Mesenchymal stem cell (in vitro differentiated cells and primary cell): Measurements from ENCODE around the gene LARP1.

ENCODE experiments used
- DNase-seq: peaks from one replicate; pipeline ENCODE4 v3.0.0-alpha.2; 2013
- H2AFZ ChIP-seq: one replicate; pipeline ENCODE4 v1.6.1; 2013; ENCODE audit warnings: low read depth, mild to moderate bottlenecking, control low read depth, inconsistent platforms, low read length, moderate library complexity
- H2AK5ac ChIP-seq: 2 replicates; pipeline ENCODE4 v1.6.1; 2013; ENCODE audit warnings: low read length, moderate library complexity, mild to moderate bottlenecking, inconsistent platforms; ENCODE audit not compliant: severe bottlenecking
- H2BK120ac ChIP-seq: one replicate; pipeline ENCODE4 v1.6.1; 2013; ENCODE audit warnings: low read depth, mild to moderate bottlenecking, inconsistent platforms, low read length, moderate library complexity
- H2BK12ac ChIP-seq, 2 experiments: one replicate each; pipeline ENCODE4 v1.6.1; 2013; ENCODE audit warnings: inconsistent platforms in 2 of 2, low read length in 2 of 2, mild to moderate bottlenecking in 2 of 2, moderate library complexity in 2 of 2, control low read depth in 1 of 2
- H2BK15ac ChIP-seq: one replicate; pipeline ENCODE4 v1.6.1; 2013; ENCODE audit warnings: mild to moderate bottlenecking, low read depth, inconsistent platforms; ENCODE audit not compliant: poor library complexity, severe bottlenecking
- H2BK5ac ChIP-seq: 2 replicates; pipeline ENCODE4 v1.6.1; 2013; ENCODE audit warnings: low read depth, mild to moderate bottlenecking, low read length, control low read depth, inconsistent platforms; ENCODE audit not compliant: poor library complexity, severe bottlenecking
- H3K14ac ChIP-seq, 2 experiments: one replicate each; pipeline ENCODE4 v1.6.1; 2013; ENCODE audit warnings: inconsistent platforms in 2 of 2, low read length in 2 of 2, control low read depth in 1 of 2, mild to moderate bottlenecking in 1 of 2, moderate library complexity in 1 of 2
- H3K18ac ChIP-seq, 2 experiments: one replicate each; pipeline ENCODE4 v1.6.1; 2013; ENCODE audit warnings: inconsistent platforms in 2 of 2, low read length in 2 of 2, control low read depth in 1 of 2, low read depth in 1 of 2, mild to moderate bottlenecking in 1 of 2
- H3K23ac ChIP-seq, 2 experiments: one replicate each; pipeline ENCODE4 v1.6.1; 2013; ENCODE audit warnings: inconsistent platforms in 2 of 2, low read length in 2 of 2, mild to moderate bottlenecking in 2 of 2, moderate library complexity in 2 of 2, control low read depth in 1 of 2
- H3K27ac ChIP-seq: 2 replicates; pipeline ENCODE4 v1.5.1; 2013; ENCODE audit warnings: mild to moderate bottlenecking, moderate library complexity, low read length, control low read depth, inconsistent platforms; ENCODE audit not compliant: poor library complexity, severe bottlenecking
- H3K27me3 ChIP-seq, 2 experiments: 2 replicates each; pipeline versions ENCODE4 v1.6.1 to v1.7.0; 2013; ENCODE audit warnings: low read length in 2 of 2, mild to moderate bottlenecking in 2 of 2, moderate library complexity in 2 of 2, control low read depth in 1 of 2, inconsistent platforms in 1 of 2; ENCODE audit not compliant: control insufficient read depth in 1 of 2, insufficient read depth in 1 of 2
- H3K36me3 ChIP-seq, 2 experiments: 2 replicates each; pipeline versions ENCODE4 v1.6.1 to v1.7.0; 2013; ENCODE audit warnings: low read length in 2 of 2, control low read depth in 1 of 2, inconsistent platforms in 1 of 2, low read depth in 1 of 2, mild to moderate bottlenecking in 1 of 2; ENCODE audit not compliant: insufficient read depth in 2 of 2, control insufficient read depth in 1 of 2
- H3K4ac ChIP-seq, 2 experiments: one replicate each; pipeline ENCODE4 v1.6.1; 2013; ENCODE audit warnings: inconsistent platforms in 2 of 2, low read length in 2 of 2, mild to moderate bottlenecking in 2 of 2, moderate library complexity in 2 of 2, control low read depth in 1 of 2, low read depth in 1 of 2
- H3K4me1 ChIP-seq: 2 replicates; pipeline ENCODE4 v1.6.1; 2013; ENCODE audit warnings: low read depth, low read length, control low read depth; ENCODE audit not compliant: control insufficient read depth, insufficient read depth
- H3K4me2 ChIP-seq: 2 replicates; pipeline ENCODE4 v1.6.1; 2013; ENCODE audit warnings: low read length, mild to moderate bottlenecking, inconsistent platforms; ENCODE audit not compliant: poor library complexity, severe bottlenecking
- H3K4me3 ChIP-seq, 2 experiments: 2 replicates each; pipeline versions ENCODE4 v1.5.1 to v1.7.0; 2013; ENCODE audit warnings: low read length in 2 of 2, mild to moderate bottlenecking in 2 of 2, control low read depth in 1 of 2, low read depth in 1 of 2; ENCODE audit not compliant: insufficient read depth in 1 of 2
- H3K79me1 ChIP-seq: replicated peaks from 2 replicates; pipeline ENCODE4 v1.6.1; 2013; ENCODE audit warnings: mild to moderate bottlenecking, control low read depth, low read length, inconsistent platforms; ENCODE audit not compliant: poor library complexity, severe bottlenecking
- H3K9ac ChIP-seq: 2 replicates; pipeline ENCODE4 v1.7.0; 2013; ENCODE audit warnings: mild to moderate bottlenecking, low read length, moderate library complexity
- H3K9me3 ChIP-seq: 2 replicates; pipeline ENCODE4 v1.7.0; 2013; ENCODE audit warnings: mild to moderate bottlenecking, low read length; ENCODE audit not compliant: control insufficient read depth
- H4K8ac ChIP-seq: one replicate; pipeline ENCODE4 v1.6.1; 2013; ENCODE audit warnings: inconsistent platforms, mild to moderate bottlenecking, low read length, moderate library complexity
- H4K91ac ChIP-seq: one replicate; pipeline ENCODE4 v1.6.1; 2013; ENCODE audit warnings: mild to moderate bottlenecking, low read length, inconsistent platforms
- WGBS: methylation state at CpG from one replicate; pipeline ENCODE4 v1.1.7; 2013; ENCODE audit warnings: mixed read lengths; 5-methylcytosine and 5-hydroxymethylcytosine counted together

Gene LARP1

GRCh38 chr5:154836225-154836624 is 81.0 kb downstream of the LARP1 start:
- no peak overlapping the region for H3K14ac ChIP-seq
- no peaks in the 10 kb centered on the region for H3K27me3 ChIP-seq
- H3K9ac ChIP-seq: no peak overlapping the region
- no peak overlapping the region for H2BK12ac ChIP-seq
- no peak overlapping the region for H3K4ac ChIP-seq
- H2BK5ac ChIP-seq: no peak overlapping the region
- no peak overlapping the region for H3K27ac ChIP-seq
- no peaks in the 10 kb centered on the region for H3K9me3 ChIP-seq
- H3K4me2 ChIP-seq: no peak overlapping the region
- no peak overlapping the region for H4K8ac ChIP-seq
- H3K79me1 ChIP-seq: peaks cover 6% of the 10 kb centered on the region
- H3K4me3 ChIP-seq: no peak overlapping the region
- H2AFZ ChIP-seq: no peak overlapping the region
- H3K18ac ChIP-seq: no peak overlapping the region
- peaks cover 20 to 43% of the 10 kb centered on the region in 2 experiments for H3K36me3 ChIP-seq
- DNase-seq: no peak
- no peak overlapping the region for H2AK5ac ChIP-seq
- WGBS: over 99% methylated on average over 6 of the region's 6 CpGs
- no peak overlapping the region for H4K91ac ChIP-seq
- no peak overlapping the region for H2BK120ac ChIP-seq
- H3K23ac ChIP-seq: no peak overlapping the region
- peak overlapping the region; percentile 74 for H2BK15ac ChIP-seq
- H3K4me1 ChIP-seq: peaks cover 3% of the 10 kb centered on the region

DNA sequence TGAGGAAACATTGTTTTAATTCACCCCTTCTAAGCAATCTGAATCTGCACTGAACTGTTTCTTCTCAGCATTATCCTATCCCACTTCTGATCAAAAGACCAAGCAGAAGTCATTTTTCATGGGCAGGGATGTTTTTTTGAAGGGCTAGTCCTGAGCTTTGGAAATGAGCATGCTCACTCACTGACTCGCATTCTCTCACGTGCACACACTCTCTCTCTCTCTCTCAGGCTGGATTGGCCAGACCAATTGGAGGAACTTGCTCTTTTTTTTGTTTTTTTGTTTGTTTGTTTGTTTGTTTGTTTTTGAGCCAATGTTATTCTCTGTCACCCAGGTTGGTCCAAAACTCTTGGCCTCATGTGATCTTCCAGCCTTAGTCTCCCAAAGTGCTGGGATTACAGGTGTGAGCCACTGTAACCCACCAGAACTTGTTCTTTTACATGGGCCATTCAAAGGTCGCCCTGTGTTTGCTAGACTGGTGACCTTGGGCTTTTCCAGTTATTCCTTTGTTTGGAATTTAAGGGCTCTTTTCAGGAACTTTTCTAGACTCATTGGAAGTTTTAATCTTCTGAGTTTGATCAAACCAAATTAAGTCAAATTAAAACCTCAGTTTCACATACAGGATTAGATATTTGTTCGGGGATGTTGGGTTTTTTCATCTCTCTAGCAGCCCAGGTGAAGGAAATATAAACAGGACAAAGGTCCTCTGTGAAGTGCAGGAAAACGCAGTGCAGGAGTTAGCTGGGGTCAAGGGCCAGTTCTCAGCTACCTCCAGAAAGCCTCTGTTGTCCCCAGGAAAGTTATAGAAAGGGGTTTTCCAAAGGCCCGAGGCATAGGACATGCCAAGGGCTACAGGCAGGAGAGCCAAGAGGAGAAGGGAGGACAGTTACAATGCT is 82.1 kb downstream of the LARP1 start:
- H3K18ac ChIP-seq: no peak overlapping the region

GRCh38 chr5:154840435-154841272 is 85.5 kb downstream of the LARP1 start:
- H2BK15ac ChIP-seq: no peak overlapping the region
- no peak for DNase-seq
- 77% methylated on average over 6 of the region's 6 CpGs for WGBS
- H2AK5ac ChIP-seq: no peak overlapping the region
- no peak overlapping the region for H3K18ac ChIP-seq
- H3K79me1 ChIP-seq: peaks cover 8% of the 10 kb centered on the region
- H2BK120ac ChIP-seq: no peak overlapping the region
- no peak overlapping the region for H3K23ac ChIP-seq
- no peak overlapping the region for H3K14ac ChIP-seq
- H2BK12ac ChIP-seq: no peak overlapping the region
- no peak overlapping the region for H3K27ac ChIP-seq
- H3K27me3 ChIP-seq: no peaks in the 10 kb centered on the region
- H4K8ac ChIP-seq: no peak overlapping the region
- H3K9ac ChIP-seq: no peak overlapping the region
- H4K91ac ChIP-seq: no peak overlapping the region
- no peak overlapping the region for H2BK5ac ChIP-seq
- peaks cover 13 to 44% of the 10 kb centered on the region in 2 experiments for H3K36me3 ChIP-seq
- H3K4ac ChIP-seq: no peak overlapping the region
- no peak overlapping the region for H3K4me3 ChIP-seq
- H2AFZ ChIP-seq: no peak overlapping the region
- H3K9me3 ChIP-seq: no peaks in the 10 kb centered on the region
- no peak overlapping the region for H3K4me2 ChIP-seq
- no peaks in the 10 kb centered on the region for H3K4me1 ChIP-seq

More for the DNA sequence above, 82.1 kb downstream of the LARP1 start:
- no peak for DNase-seq
- H4K91ac ChIP-seq: no peak overlapping the region
- no peak overlapping the region for H3K27ac ChIP-seq
- no peak overlapping the region for H3K14ac ChIP-seq
- H3K27me3 ChIP-seq: no peaks in the 10 kb centered on the region
- peaks cover 3% of the 10 kb centered on the region for H3K4me1 ChIP-seq
- 87% methylated on average over 5 of the region's 6 CpGs for WGBS
- H2BK120ac ChIP-seq: no peak overlapping the region
- H3K4ac ChIP-seq: no peak overlapping the region
- no peak overlapping the region for H2AK5ac ChIP-seq
- no peak overlapping the region for H3K9ac ChIP-seq
- no peak overlapping the region for H3K4me3 ChIP-seq
- H3K79me1 ChIP-seq: peaks cover 6% of the 10 kb centered on the region
- H3K36me3 ChIP-seq: peaks cover 17 to 35% of the 10 kb centered on the region in 2 experiments
- H4K8ac ChIP-seq: no peak overlapping the region
- no peaks in the 10 kb centered on the region for H3K9me3 ChIP-seq
- peak overlapping the region in 1 of 2 experiments; percentile 14 for H3K23ac ChIP-seq
- H2BK12ac ChIP-seq: no peak overlapping the region
- no peak overlapping the region for H2BK15ac ChIP-seq
- no peak overlapping the region for H3K4me2 ChIP-seq
- H2AFZ ChIP-seq: no peak overlapping the region
- H2BK5ac ChIP-seq: no peak overlapping the region

DNA sequence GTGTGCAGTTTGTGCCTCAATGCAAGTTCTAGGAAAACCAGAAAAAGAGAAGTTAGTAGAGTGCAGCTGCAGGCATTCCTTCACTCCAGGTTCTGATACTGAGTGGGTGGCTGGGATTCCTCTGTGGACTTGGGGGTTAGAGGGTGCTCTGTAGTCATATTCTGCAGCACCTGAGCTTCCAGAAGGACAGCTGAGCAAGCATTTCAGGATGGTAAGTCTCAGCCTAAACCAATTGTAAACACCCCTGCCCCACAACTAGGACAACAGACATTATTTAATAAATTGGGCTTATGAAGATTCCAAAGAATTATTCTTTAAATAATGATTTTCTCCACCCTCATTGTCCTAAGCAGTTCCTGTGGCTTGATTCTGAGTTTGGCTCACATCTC is 86.1 kb downstream of the LARP1 start:
- Histone ChIP-seq H3K4ac (no peak overlapping the region), H3K18ac (no peak overlapping the region), H3K9ac (no peak overlapping the region), H3K4me1 (no peaks in the 10 kb centered on the region), H3K79me1 (peaks cover 5% of the 10 kb centered on the region), H3K27ac (no peak overlapping the region), H2AFZ (no peak overlapping the region), H2BK12ac (no peak overlapping the region), H3K14ac (no peak overlapping the region), H4K91ac (no peak overlapping the region), H3K4me2 (no peak overlapping the region), H3K27me3 (no peaks in the 10 kb centered on the region), H3K23ac (no peak overlapping the region), H2BK15ac (no peak overlapping the region), H3K4me3 (no peak overlapping the region), H3K9me3 (no peaks in the 10 kb centered on the region), H3K36me3 (peaks cover 10 to 44% of the 10 kb centered on the region in 2 experiments), H2BK120ac (no peak overlapping the region), H4K8ac (no peak overlapping the region), H2AK5ac (no peak overlapping the region), H2BK5ac (no peak overlapping the region)
- DNase-seq: no peak
